Nephron (organoid): ENCODE measurements around the gene HSPB2.
A peak's percentile ranks its signal among the peaks of the same experiment; 100 is the strongest.

Experiments used
- H3K27ac Mint-ChIP-seq, 3 experiments: 2 replicates each; pipeline ENCODE4 v1.8.0; 2020; ENCODE audit warnings: mixed read lengths in 3 of 3, mild to moderate bottlenecking in 2 of 3, moderate library complexity in 1 of 3
- H3K27me3 Mint-ChIP-seq: 2 replicates; pipeline ENCODE4 v1.8.0; 2021; ENCODE audit warnings: low read depth, mild to moderate bottlenecking, moderate library complexity, mixed read lengths
- H3K36me3 Mint-ChIP-seq: 2 replicates; pipeline ENCODE4 v1.8.0; 2020; ENCODE audit warnings: low read depth, mixed read lengths
- H3K4me1 Mint-ChIP-seq: 2 replicates; pipeline ENCODE4 v1.8.0; 2020; ENCODE audit warnings: mixed read lengths
- H3K4me3 Mint-ChIP-seq, 3 experiments: 2 replicates each; pipeline ENCODE4 v1.8.0; 2020; ENCODE audit warnings: mild to moderate bottlenecking in 3 of 3, mixed read lengths in 3 of 3, moderate library complexity in 2 of 3
- H3K9me3 Mint-ChIP-seq: 2 replicates; pipeline ENCODE4 v1.8.0; 2020; ENCODE audit warnings: mixed read lengths
- TF ChIP-seq, protein P1 (sequence below), 3 experiments: fragments of 200-600 bp; sonication (generic); IDR thresholded peaks; one replicate each; pipeline ENCODE4 v1.5.0; 2021; ENCODE audit warnings: antibody characterized with exemption in 3 of 3; ENCODE audit not compliant: unreplicated experiment in 3 of 3

Gene HSPB2

DNA sequence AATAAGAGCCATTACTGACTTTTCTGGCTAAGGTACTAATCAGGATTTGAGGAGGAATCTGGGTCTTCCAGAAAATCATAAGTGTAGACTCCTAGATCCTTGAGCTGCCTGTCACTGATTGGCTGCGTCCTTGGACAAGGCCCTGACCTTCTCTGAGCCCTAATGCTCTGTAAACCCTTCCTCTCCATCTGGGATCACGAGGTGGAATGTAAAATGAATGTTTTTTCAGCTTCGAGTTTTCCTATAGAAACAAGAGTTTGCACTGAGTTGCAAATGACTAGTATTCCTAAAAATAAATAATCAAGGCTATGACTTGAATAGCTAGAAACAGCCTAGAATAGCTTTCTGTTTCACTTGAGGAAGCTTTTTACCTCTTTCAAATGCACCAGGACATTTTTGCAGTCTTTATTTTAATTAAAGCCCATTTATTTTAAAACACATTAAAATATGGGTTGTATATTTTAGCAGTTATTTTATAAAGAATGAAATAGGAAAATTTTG lies 23.6 kb downstream of the HSPB2 start:
- Mint-ChIP-seq H3K4me3 (peak overlapping the region; percentile 85 to 91 (median 88)), H3K27ac (peak overlapping the region; percentile 85 to 93 (median 87)), H3K36me3 (no peaks in the 10 kb centered on the region), H3K27me3 (no peaks in the 10 kb centered on the region), H3K4me1 (peaks cover 52% of the 10 kb centered on the region), H3K9me3 (no peaks in the 10 kb centered on the region)
- TF ChIP-seq, protein P1, sequence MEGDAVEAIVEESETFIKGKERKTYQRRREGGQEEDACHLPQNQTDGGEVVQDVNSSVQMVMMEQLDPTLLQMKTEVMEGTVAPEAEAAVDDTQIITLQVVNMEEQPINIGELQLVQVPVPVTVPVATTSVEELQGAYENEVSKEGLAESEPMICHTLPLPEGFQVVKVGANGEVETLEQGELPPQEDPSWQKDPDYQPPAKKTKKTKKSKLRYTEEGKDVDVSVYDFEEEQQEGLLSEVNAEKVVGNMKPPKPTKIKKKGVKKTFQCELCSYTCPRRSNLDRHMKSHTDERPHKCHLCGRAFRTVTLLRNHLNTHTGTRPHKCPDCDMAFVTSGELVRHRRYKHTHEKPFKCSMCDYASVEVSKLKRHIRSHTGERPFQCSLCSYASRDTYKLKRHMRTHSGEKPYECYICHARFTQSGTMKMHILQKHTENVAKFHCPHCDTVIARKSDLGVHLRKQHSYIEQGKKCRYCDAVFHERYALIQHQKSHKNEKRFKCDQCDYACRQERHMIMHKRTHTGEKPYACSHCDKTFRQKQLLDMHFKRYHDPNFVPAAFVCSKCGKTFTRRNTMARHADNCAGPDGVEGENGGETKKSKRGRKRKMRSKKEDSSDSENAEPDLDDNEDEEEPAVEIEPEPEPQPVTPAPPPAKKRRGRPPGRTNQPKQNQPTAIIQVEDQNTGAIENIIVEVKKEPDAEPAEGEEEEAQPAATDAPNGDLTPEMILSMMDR (IDR thresholded peaks at IDR 0.05; ENCODE audit: unreplicated experiment in 3 of 3), result no peak

DNA sequence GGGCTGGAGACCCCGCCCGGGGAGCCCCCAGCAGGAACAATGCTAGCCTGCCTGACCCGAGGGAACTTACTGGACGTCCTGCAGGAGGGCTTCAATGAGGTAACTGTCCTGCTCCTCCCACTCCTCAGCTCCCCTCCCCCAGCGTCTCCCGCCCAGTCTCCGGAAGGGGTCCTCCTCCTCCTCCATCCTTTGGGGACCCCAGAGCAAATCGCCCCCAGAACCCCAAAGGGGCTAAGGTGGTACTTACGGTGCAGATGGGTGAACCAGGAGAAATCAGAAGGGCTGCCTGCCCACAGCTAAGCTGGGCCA lies 24.9 kb downstream of the HSPB2 start:
- H3K36me3 Mint-ChIP-seq, result no peaks in the 10 kb centered on the region
- H3K9me3 Mint-ChIP-seq, result no peaks in the 10 kb centered on the region
- H3K27ac Mint-ChIP-seq, result peak overlapping the region; percentile 87 to 93 (median 87)
- TF ChIP-seq, protein P1 (IDR thresholded peaks at IDR 0.05; ENCODE audit: unreplicated experiment in 3 of 3), result no peak
- H3K4me1 Mint-ChIP-seq, result peaks cover 52% of the 10 kb centered on the region
- H3K27me3 Mint-ChIP-seq, result no peaks in the 10 kb centered on the region
- peak overlapping the region; percentile 80 to 91 (median 82) for H3K4me3 Mint-ChIP-seq

DNA sequence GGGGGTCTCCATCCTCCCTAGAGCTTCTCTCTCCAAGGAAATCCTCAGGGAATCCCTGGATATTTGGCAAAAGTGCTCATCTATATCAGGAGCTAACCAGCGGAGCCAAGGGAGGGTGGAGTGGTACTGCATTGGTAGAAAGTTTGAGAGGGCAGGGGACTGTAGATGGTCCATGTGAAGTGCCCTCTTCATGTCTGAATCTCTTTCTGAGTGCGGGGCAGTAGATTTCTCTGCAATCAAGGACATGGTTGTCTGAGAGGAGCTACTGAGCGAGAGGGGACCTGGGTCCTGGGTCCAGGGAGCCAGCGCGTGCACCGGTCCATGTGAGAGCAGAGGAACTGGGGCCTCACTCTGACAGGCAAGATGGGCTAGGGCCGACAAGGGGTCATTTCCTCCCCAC lies 25.3 kb downstream of the HSPB2 start:
- Mint-ChIP-seq H3K9me3 (no peaks in the 10 kb centered on the region), H3K4me1 (peaks cover 48% of the 10 kb centered on the region), H3K36me3 (no peaks in the 10 kb centered on the region), H3K27me3 (no peaks in the 10 kb centered on the region), H3K27ac (peak overlapping the region; percentile 87 to 93 (median 87)), H3K4me3 (peak overlapping the region; percentile 80 to 91 (median 82))
- TF ChIP-seq, protein P1 (IDR thresholded peaks at IDR 0.05; ENCODE audit: unreplicated experiment in 3 of 3), result no peak

DNA sequence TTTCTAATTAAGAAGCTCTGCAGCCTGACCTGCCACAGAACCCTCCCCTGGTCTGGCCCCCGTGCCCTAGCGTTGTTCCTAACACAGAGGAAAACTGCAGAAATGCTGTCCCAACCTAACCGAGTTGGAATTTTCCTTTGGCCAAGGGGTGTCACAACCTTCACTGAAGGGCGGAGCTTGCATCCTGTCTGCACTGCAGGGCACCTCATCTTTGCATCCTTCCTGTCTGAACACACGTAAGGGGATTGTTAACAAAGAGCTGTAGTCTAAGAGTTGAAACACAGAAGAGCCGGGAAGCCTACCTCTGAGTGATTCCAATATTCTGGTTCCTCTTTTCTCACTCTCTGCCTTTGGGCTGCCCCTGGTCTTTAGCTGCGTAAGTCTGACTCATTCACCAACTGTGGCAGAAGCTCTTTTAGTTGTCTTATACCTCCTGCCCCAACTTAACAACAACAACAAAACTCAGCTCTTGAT lies 26.2 kb downstream of the HSPB2 start:
- Mint-ChIP-seq H3K4me3 (peak overlapping the region; percentile 80 to 91 (median 82)), H3K27me3 (no peaks in the 10 kb centered on the region), H3K4me1 (peaks cover 48% of the 10 kb centered on the region), H3K27ac (peak overlapping the region; percentile 87 to 93 (median 87)), H3K36me3 (no peaks in the 10 kb centered on the region), H3K9me3 (no peaks in the 10 kb centered on the region)
- TF ChIP-seq, protein P1 (IDR thresholded peaks at IDR 0.05; ENCODE audit: unreplicated experiment in 3 of 3), result no peak

DNA sequence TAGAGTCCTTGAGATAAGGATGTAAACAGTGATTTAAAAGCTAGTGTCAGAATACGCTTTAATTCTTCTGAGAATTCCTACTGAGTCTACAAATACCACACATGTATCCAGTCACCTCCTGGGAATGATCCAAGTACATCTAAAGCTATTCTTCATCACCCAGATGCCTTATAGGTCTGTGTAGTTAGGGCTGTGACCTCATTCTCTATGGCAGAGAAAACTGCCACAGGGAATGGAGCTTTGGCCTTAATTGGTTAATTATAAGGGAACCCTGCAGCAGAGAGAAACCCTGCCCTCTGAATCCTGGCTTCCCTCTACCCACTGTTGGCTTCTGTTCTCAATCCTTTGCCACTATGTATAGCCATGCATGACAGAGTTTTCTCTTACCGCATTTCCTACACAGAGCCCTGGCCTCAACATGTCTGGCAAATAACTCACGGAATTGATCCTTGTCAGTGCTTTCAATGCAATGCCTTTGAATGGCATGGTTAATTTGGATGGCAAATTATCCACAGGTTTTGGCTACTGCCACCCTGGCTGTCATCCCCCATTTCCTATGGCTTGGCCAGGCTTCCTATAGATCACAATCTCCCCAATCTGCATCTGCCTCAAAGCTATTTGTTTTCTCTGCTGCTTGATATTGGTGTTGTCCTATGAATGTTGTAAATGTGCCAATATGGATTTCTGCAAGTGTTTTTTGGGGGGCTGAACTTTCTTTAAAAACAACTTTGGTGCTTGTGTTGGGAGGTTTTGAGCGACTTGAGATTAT lies 27.5 kb downstream of the HSPB2 start:
- H3K4me3 Mint-ChIP-seq, result peak overlapping the region in 1 of 3 experiments; percentile 3
- H3K4me1 Mint-ChIP-seq, result peaks cover 57% of the 10 kb centered on the region
- peaks cover 9% of the 10 kb centered on the region for H3K36me3 Mint-ChIP-seq
- TF ChIP-seq, protein P1 (IDR thresholded peaks at IDR 0.05; ENCODE audit: unreplicated experiment in 3 of 3), result no peak
- H3K27ac Mint-ChIP-seq, result peak overlapping the region; percentile 1 to 93 (median 87)
- H3K27me3 Mint-ChIP-seq, result no peaks in the 10 kb centered on the region
- no peaks in the 10 kb centered on the region for H3K9me3 Mint-ChIP-seq

DNA sequence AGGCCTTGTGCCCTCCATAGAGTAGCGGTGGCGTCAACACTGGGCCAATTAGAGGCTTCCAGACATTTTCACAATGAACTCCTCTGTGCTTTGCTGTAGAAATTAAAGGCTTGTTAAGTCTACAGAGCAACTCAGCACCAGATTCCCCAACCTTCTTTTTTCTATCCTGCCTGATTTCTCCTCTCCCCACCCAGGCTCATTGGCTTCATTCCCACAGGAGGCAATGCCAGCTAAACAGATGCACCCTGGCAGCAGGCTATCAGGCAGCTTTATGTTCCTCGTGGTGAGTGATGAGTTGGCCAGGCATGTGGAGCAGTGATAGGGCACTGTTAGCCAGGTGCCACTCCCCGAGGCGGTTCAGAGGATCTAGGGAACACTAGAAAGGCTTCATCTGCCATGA lies 29.4 kb downstream of the HSPB2 start:
- TF ChIP-seq, protein P1 (IDR thresholded peaks at IDR 0.05; ENCODE audit: unreplicated experiment in 3 of 3), result no peak
- H3K27ac Mint-ChIP-seq, result no peak overlapping the region

More for the DNA sequence above, 29.4 kb downstream of the HSPB2 start:
- H3K4me1 Mint-ChIP-seq, result peaks cover 39% of the 10 kb centered on the region
- H3K4me3 Mint-ChIP-seq, result no peak overlapping the region
- H3K27me3 Mint-ChIP-seq, result no peaks in the 10 kb centered on the region
- H3K36me3 Mint-ChIP-seq, result peaks cover 12% of the 10 kb centered on the region
- H3K9me3 Mint-ChIP-seq, result no peaks in the 10 kb centered on the region
